Esophagus squamous epithelium (tissue), 5 donors: ENCODE results near the gene PIK3CB. TPM values are rescaled to one million over a fixed set of nuclear protein-coding genes. Genes with fewer than 3 reads are reported as not detected.

Experiments used
- DNase-seq: peaks from one replicate; lab custom pipeline; 2025; lab: John Stamatoyannopoulos, UW
- H3K27ac ChIP-seq, 4 donors: fragments of 200-600 bp; sonication (generic); one replicate each; pipeline ENCODE4 v1.5.1; 2016 to 2019; ENCODE audit warnings: mild to moderate bottlenecking in 1 of 4
- H3K27me3 ChIP-seq, 4 donors: fragments of 200-600 bp; sonication (generic); 1 replicate in 3 of 4; 2 replicates in 1 of 4; pipeline versions ENCODE4 v1.5.1 to v1.6.0; 2017 to 2021; ENCODE audit warnings: antibody characterized with exemption in 1 of 4
- H3K36me3 ChIP-seq, 3 donors: fragments of 200-600 bp; sonication (generic); one replicate each; pipeline ENCODE4 v1.5.1; 2016 to 2019
- H3K4me1 ChIP-seq, 3 donors: fragments of 200-600 bp; sonication (generic); one replicate each; pipeline ENCODE4 v1.5.1; 2017 to 2019
- H3K4me3 ChIP-seq, 4 donors: fragments of 200-600 bp; sonication (generic); 1 replicate in 3 of 4; 2 replicates in 1 of 4; pipeline ENCODE4 v1.5.1; 2016 to 2019; ENCODE audit warnings: mild to moderate bottlenecking in 2 of 4, moderate library complexity in 1 of 4
- H3K9me3 ChIP-seq, 3 donors: fragments of 200-600 bp; sonication (generic); one replicate each; pipeline ENCODE4 v1.5.1; 2016 to 2019
- POLR2A ChIP-seq, 4 donors: fragments of 450-650 bp; IDR thresholded peaks; one replicate each; pipeline ENCODE4 v1.6.1; 2017; ENCODE audit warnings: antibody characterized with exemption in 4 of 4, mild to moderate bottlenecking in 4 of 4, moderate library complexity in 3 of 4
- WGBS, 2 donors: methylation state at CpG; one replicate each; pipeline ENCODE4 v1.1.5; 2018; 5-methylcytosine and 5-hydroxymethylcytosine counted together
- intact Hi-C: fragments of 100-400 bp; cut with DNase I; formaldehyde crosslinking; loops from one replicate; pipeline ENCODE4 v1.15.0; 2022
- total RNA-seq, 4 donors: library from RNA; depleted of rRNA; stranded (reverse); fragments of >200 nt; gene quantifications; one replicate each; pipeline ENCODE4 v1.1.0, GENCODE V29; 2016
- TF ChIP-seq, protein P1 (sequence below), 6 experiments: fragments of 450-650 bp in 4 of 6; fragments of 200-600 bp in 2 of 6; sonication (generic) in 2 of 6; IDR thresholded peaks; one replicate each; pipeline ENCODE4 v1.5.1; 2016 to 2019; ENCODE audit warnings: antibody characterized with exemption in 6 of 6, mild to moderate bottlenecking in 4 of 6, moderate library complexity in 4 of 6
- donor health status: DM: yes; HTN: yes; CAD: no.

The PIK3CB gene
- total RNA-seq, 4 donors from 2014 or later: 14.7 to 36.2 (median 28.5) TPM

DNA sequence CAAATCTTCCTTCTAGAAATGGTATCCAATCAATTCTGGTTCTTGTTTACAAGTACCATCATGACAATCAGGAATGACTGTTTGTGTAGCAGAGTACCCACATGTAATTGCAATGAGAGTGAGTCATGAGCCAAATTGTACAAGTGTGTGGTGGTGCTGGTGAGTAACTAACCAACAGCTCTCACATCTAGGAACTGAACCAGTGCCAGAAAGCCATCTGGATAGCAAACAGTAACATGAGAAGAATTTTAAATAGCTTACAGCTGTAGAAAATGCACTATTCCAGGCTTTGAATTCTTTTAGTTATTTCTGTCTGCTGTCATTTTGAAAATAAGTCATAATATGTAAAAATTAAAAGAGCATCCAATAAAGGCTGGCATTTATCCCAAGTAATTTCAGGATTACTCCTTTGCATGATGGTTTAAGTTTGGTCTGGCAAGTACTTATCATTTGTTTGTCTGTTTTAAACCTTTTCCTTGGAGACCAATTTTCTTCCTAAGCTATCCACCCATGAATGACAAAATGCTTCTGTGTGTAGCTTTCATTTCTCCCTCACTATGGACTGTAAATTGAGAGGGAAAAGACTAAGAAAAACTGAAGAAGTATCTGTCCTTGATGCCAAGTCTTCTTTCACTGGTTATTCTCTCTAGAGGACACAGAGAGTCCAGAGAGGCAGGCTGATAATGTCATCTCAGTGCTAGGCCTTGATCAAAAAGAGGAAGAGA is 60.0 kb downstream of the PIK3CB start:
- peak overlapping the region in 3 of 4 donors; percentile 65 to 66 (median 65) for H3K27ac ChIP-seq

DNA sequence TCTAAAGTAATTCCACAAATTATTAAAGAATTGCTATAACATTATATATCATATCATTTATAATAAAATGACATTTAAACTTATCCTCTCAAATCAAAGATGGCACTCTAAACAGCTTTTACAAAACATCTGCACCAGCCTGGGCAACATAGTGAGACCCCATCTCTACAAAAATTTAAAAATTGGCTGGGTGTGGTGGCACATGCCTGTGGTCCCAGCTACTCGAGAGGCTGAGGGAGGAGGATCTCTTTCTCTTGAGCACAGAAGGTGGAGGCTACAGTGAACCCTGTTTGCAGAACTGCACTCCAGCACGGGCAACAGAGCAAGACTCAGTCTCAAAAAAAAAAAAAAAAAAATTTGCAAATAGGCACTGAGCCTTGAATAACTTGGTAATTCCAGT is 63.1 kb downstream of the PIK3CB start:
- 87% methylated on average over 2 of the region's 2 CpGs for WGBS, 2 donors

More for the DNA sequence above, 60.0 kb downstream of the PIK3CB start:
- no peaks in the 10 kb centered on the region for H3K9me3 ChIP-seq
- intact Hi-C loops: no loop called here
- peak; percentile 1 for DNase-seq
- H3K4me1 ChIP-seq: peaks cover 8 to 27% (median 25%) of the 10 kb centered on the region in 3 donors
- H3K27me3 ChIP-seq: no peaks in the 10 kb centered on the region
- no peak overlapping the region for H3K4me3 ChIP-seq
- H3K36me3 ChIP-seq: peaks cover 0 to 20% (median 0%) of the 10 kb centered on the region in 3 donors
- no peak for TF ChIP-seq POLR2A (IDR thresholded peaks at IDR 0.05)
- TF ChIP-seq, protein P1, sequence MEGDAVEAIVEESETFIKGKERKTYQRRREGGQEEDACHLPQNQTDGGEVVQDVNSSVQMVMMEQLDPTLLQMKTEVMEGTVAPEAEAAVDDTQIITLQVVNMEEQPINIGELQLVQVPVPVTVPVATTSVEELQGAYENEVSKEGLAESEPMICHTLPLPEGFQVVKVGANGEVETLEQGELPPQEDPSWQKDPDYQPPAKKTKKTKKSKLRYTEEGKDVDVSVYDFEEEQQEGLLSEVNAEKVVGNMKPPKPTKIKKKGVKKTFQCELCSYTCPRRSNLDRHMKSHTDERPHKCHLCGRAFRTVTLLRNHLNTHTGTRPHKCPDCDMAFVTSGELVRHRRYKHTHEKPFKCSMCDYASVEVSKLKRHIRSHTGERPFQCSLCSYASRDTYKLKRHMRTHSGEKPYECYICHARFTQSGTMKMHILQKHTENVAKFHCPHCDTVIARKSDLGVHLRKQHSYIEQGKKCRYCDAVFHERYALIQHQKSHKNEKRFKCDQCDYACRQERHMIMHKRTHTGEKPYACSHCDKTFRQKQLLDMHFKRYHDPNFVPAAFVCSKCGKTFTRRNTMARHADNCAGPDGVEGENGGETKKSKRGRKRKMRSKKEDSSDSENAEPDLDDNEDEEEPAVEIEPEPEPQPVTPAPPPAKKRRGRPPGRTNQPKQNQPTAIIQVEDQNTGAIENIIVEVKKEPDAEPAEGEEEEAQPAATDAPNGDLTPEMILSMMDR (IDR thresholded peaks at IDR 0.05): no peak

DNA sequence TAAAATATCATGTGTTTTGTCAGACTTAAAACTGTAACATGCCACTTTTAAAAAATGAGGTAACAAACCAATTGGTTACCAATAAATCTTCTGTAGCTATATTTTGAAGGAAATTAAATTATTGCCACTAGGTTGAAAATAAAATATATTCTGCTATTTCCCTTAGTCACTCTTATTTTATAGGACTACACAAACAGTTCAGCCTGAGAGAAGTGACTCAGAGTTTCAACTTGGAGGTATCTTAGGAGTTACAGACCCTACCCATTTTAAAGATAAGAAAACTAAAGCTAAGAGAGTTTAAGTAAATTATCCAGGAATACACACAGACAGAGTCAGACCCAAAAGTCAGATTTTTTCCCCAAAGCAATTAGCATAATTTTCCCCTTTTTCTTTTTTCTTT is 65.1 kb downstream of the PIK3CB start:
- intact Hi-C loops: no loop called here
- Histone ChIP-seq H3K4me3 (no peak overlapping the region), H3K4me1 (peaks cover 0 to 8% (median 6%) of the 10 kb centered on the region in 3 donors), H3K9me3 (peaks cover 0 to 12% (median 7%) of the 10 kb centered on the region in 3 donors), H3K36me3 (peaks cover 0 to 32% (median 11%) of the 10 kb centered on the region in 3 donors), H3K27me3 (no peaks in the 10 kb centered on the region), H3K27ac (no peak overlapping the region)
- no peak for TF ChIP-seq POLR2A (IDR thresholded peaks at IDR 0.05)
- TF ChIP-seq, protein P1 (IDR thresholded peaks at IDR 0.05): no peak
- DNase-seq: no peak

More for the DNA sequence above, 63.1 kb downstream of the PIK3CB start:
- Histone ChIP-seq H3K4me1 (peaks cover 8 to 26% (median 25%) of the 10 kb centered on the region in 3 donors), H3K27ac (no peak overlapping the region), H3K27me3 (no peaks in the 10 kb centered on the region), H3K36me3 (peaks cover 0 to 32% (median 11%) of the 10 kb centered on the region in 3 donors), H3K9me3 (peaks cover 0 to 12% (median 7%) of the 10 kb centered on the region in 3 donors), H3K4me3 (no peak overlapping the region)
- no peak for DNase-seq
- TF ChIP-seq POLR2A (IDR thresholded peaks at IDR 0.05): no peak
- TF ChIP-seq, protein P1 (IDR thresholded peaks at IDR 0.05): no peak
- intact Hi-C loops: no loop called here

DNA sequence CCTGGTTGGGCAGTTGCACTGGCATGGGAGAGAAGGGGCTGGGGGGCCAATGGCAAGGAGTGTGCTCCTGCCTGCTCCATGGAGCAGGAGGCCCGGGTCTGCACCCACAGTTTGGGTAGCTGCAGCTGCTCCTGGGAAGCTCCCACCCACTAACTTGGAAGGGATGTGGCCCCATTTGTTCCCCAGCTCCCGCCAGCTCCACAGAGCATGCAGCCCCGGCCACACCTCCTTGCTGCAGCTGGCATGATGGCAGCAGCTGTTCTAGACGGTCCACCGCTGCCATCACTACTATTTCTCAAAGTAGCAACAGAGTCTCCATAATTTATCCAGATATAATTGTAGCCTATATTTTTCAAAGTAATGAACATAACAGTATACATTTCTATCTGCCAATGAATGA is 65.8 kb downstream of the PIK3CB start:
- 96 to 98% methylated on average over 5 of the region's 5 CpGs for WGBS, 2 donors
- Histone ChIP-seq H3K9me3 (peaks cover 0 to 12% (median 7%) of the 10 kb centered on the region in 3 donors), H3K4me3 (no peak overlapping the region), H3K4me1 (peaks cover 0 to 6% (median 0%) of the 10 kb centered on the region in 3 donors), H3K27me3 (no peaks in the 10 kb centered on the region), H3K27ac (no peak overlapping the region), H3K36me3 (peaks cover 0 to 32% (median 11%) of the 10 kb centered on the region in 3 donors)
- intact Hi-C loops: no loop called here
- DNase-seq: no peak
- TF ChIP-seq, protein P1 (IDR thresholded peaks at IDR 0.05): no peak
- TF ChIP-seq POLR2A (IDR thresholded peaks at IDR 0.05): no peak

DNA sequence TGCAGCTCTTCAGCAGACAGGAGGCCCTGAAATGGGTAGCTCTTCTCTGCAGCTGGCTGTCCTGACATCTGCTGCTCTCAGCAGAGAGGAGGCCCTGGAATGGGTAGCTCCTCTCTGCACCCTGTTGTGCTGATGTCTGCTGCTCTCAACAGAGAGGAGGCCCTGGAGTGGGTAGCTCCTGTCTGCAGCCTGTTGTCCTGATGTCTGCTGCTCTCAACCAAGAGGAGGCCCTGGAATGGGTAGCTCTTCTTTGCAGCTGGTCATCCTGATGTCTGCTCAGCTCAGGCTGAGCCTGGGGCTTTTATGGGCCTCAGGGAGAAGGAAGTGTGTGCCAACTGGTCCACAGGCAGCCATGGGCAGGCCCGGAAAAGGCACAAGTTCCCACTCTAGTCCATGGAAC is 66.6 kb downstream of the PIK3CB start:
- no peak overlapping the region for H3K27ac ChIP-seq
- H3K4me1 ChIP-seq: peaks cover 0 to 6% (median 0%) of the 10 kb centered on the region in 3 donors
- H3K4me3 ChIP-seq: no peak overlapping the region
- peaks cover 0 to 28% (median 11%) of the 10 kb centered on the region in 3 donors for H3K36me3 ChIP-seq
- intact Hi-C loops: no loop called here
- H3K27me3 ChIP-seq: no peaks in the 10 kb centered on the region
- TF ChIP-seq, protein P1 (IDR thresholded peaks at IDR 0.05): no peak
- no peak for TF ChIP-seq POLR2A (IDR thresholded peaks at IDR 0.05)
- no CpG with 5 or more reads among the region's 1 CpG for WGBS, 2 donors
- peaks cover 0 to 12% (median 7%) of the 10 kb centered on the region in 3 donors for H3K9me3 ChIP-seq
- DNase-seq: no peak
